Activated CD8-positive, alpha-beta memory T cell treated with anti-CD3 and anti-CD28 coated beads, Interleukin-2, amount 50 U/mL, for 1 hour (primary cell): ENCODE results near the gene RAB32.

Experiments
- DNase-seq: peaks from one replicate; pipeline ENCODE4 v3.0.0-alpha.2; 2020; ENCODE audit errors: extremely low read depth

The RAB32 gene

GRCh38 chr6:146582857-146583256 is 39.2 kb downstream of the RAB32 start:
- no peak for DNase-seq

DNA sequence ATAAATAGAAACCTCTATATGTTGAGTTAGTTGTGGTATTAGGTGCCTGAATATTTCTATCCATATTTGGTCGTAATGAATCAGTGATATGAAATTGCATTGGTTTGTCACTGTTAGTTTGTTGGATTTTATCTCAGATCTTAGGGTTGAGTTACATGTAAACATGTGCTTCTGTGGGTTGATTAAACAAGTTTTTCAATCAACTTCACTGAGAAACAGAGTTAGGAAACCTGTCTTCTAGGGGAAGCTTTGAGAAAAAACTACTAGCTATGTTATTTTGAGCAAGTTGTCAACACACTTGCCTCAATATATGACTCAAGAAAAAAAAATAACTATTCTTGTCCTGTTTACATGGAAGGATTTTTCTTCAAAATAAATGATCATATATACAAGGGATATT is 40.3 kb downstream of the RAB32 start:
- no peak for DNase-seq

DNA sequence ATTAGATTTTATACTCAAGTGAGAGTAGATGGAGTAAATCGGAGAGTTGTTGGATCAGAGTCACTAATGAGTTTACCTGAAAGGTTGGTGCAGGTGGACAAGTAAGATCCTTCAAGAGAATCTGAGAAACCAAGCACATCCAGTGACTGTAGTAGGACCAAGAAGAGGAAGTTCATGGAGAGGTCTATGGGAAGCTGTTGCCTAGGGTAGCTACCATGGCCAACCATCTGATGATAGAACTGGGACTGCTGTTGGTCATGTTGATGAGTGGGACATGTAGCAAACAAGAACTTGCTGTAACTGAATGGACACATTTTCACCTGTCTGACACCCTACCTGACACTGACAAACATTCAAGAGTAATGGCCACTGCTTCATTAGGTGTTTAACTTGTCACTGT is 43.8 kb downstream of the RAB32 start:
- no peak for DNase-seq

GRCh38 chr6:146590492-146590891 is 46.9 kb downstream of the RAB32 start:
- DNase-seq: no peak

- no peak for DNase-seq
Observed at GRCh38 chr6:146592451-146592850, 48.8 kb downstream of the RAB32 start.

DNA sequence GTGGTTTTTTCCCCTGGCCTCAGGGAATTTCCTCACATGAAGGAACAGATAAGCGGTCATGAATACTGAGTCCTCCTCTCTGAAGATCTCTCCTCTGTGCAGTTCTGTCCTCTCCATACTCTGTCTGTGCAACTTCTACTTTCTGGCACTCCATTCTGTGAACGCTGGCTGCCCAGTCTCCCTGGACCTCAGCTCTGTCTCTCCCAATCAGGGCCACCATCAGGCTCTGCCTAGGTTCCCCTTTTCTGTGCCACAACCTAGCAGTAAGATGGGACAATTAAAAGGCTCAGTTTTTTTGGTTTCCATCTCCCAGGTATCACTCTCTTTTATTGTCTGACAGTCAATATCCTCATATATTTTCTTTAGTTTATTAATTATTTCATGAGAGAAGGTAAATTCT is 50.4 kb downstream of the RAB32 start:
- DNase-seq: no peak

DNA sequence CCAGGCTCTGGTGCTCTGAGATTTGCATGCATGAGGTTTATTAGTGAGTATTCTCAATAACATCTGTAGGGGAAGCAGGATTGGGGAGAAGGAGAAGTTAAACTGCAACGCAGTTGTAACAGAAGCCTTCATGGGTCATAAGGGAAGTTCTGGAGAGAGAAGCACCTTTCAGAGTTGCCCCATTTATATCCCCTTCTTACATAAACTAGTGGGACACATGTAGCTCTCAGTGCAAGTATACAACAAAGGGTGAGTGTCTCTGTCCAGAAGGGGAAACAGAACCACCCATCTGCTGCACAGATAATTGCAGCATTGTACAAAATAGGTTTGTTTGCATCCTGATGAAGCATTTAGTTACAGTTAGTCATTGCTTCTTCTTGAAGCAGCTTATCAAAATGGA is 50.9 kb downstream of the RAB32 start:
- DNase-seq: no peak

DNA sequence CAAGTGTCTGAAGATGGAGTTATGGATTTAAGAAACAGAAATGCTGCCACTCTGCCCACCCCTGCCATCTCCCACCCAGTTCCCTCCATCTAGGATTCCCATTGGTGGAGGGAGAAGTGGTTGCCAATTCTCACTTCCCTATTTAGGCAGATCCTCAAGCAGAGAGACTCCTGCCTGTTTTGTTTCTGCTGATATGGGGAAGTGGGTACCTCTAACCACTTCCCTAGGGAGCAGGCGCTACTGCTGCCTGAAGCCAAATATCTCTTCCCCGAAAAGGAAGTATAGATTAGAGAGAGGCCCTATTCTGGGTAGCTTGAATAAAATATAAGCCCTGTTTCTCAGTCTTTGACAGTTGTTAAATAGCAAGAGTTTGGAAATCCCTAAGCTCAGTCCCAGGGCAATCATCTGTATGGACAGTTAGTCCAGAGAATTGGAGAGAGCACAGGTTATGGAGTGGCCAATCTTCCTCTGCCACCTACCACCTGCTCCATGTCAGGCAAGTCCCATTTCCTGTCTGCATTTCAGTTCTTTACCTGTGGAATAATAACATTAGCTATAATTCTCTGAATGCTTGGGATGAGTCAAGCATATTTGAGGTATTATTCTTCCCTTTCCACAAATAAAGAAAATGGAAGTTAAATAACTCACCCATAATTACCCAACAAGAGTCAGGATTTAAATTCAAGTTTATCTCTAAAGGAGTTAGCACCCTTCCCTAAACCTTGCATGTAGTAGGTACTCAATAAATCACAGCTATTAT is 52.5 kb downstream of the RAB32 start:
- DNase-seq: no peak

DNA sequence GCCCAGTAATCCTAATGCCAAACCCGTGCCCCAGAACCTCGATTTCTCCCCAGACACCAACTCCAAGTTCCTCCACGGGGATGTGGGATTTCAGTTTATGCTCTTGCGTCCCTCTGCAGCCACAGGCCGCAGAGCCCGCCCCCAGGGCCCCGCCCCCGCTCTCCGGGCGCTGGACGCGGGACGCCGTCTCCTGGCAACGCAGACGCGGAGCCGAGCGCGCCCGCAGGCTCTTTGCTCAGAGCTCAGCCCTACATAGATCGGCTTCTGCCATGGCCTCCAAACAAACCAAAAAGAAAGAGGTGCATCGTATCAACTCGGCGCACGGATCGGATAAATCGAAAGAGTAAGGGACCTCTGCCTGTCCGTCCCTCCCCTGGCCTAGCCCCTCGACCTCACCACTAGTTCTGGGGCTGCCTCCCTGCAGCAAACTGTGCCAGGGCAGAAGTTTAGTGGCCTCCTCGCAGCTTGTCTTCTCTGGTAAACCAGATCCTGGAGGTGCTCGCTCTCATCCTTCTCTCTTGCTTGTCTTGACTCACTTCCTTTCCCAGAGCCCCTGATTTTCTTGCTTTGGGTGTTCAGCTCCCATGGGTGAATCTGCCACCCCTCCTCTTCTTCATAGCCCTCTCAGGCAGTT is 55.3 kb downstream of the RAB32 start, which contains the start of gene ADGB:
TSS of gene ADGB (plus strand) at position 201 of the 634 bp plus-strand sequence. CDS start at position 270, 69 bp downstream.
- DNase-seq: no peak

- DNase-seq: no peak
Observed at GRCh38 chr6:146601352-146601751, 57.7 kb downstream of the RAB32 start.

DNA sequence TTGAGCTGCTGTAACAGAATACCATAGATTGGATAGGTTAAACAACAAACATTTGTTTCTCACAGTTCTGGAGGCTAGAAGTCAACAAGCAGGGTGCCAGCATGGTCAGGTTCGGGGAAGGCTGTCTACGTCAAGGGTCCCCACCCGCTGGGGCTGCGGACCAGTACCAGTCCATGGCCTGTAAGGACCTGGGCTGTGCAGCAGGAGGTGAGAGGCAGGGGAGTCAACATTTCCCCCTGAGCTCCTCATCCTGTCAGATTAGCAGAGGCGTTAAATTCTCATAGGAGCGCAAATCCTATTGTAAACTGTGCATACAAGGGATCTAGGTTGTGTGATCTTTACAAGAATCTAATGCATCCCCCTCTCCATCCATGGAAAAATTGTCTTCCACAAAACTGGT is 58.9 kb downstream of the RAB32 start:
- DNase-seq: no peak
